Kidney (tissue), 14 donors: ENCODE data around the gene PCDHA4. TPM values are rescaled to one million over a fixed set of nuclear protein-coding genes. Genes with fewer than 3 reads are reported as not detected.
A peak's percentile ranks its signal among the peaks of the same experiment; 100 is the strongest.
"Not testable (repeated sequence)": the region's sequence is repeated elsewhere in the genome, so short reads cannot be mapped to it uniquely, and the experiment has no call there.

ENCODE experiments used
- DNase-seq, 5 donors: peaks; one replicate each; pipeline ENCODE4 v3.0.0-alpha.2; 2013 to 2020
- FAIRE-seq: peaks from 2 replicates; lab custom pipeline; 2012; peaks lifted over from hg19 to GRCh38; lab: Jason Lieb, UNC
- H3K27ac ChIP-seq, 2 donors: one replicate each; pipeline ENCODE4 v1.7.0; 2013; ENCODE audit warnings: low read depth in 2 of 2, low read length in 2 of 2, inconsistent platforms in 1 of 2
- H3K27me3 ChIP-seq: one replicate; pipeline ENCODE4 v1.7.1; 2013; ENCODE audit warnings: low read length, inconsistent platforms; ENCODE audit not compliant: control insufficient read depth, insufficient read depth
- H3K36me3 ChIP-seq, 3 donors: one replicate each; pipeline versions ENCODE4 v1.7.0 to v1.7.1; 2013; ENCODE audit warnings: low read length in 3 of 3, control low read depth in 1 of 3, inconsistent platforms in 1 of 3; ENCODE audit not compliant: insufficient read depth in 3 of 3, control insufficient read depth in 2 of 3
- H3K4me1 ChIP-seq, 3 donors: one replicate each; pipeline versions ENCODE4 v1.7.0 to v1.7.1; 2013; ENCODE audit warnings: low read length in 3 of 3, inconsistent platforms in 1 of 3, low read depth in 1 of 3; ENCODE audit not compliant: control insufficient read depth in 2 of 3, insufficient read depth in 2 of 3
- H3K4me3 ChIP-seq, 3 donors: one replicate each; pipeline versions ENCODE4 v1.7.0 to v1.8.1; 2013; ENCODE audit warnings: low read length in 3 of 3, control low read depth in 1 of 3, inconsistent platforms in 1 of 3
- H3K9ac ChIP-seq, 3 donors: one replicate each; pipeline versions ENCODE4 v1.7.0 to v1.7.1; 2013; ENCODE audit warnings: low read length in 3 of 3, control low read depth in 1 of 3, inconsistent platforms in 1 of 3
- H3K9me3 ChIP-seq, 3 donors: one replicate each; pipeline versions ENCODE4 v1.7.0 to v1.7.1; 2013; ENCODE audit warnings: low read length in 3 of 3, control low read depth in 1 of 3, inconsistent platforms in 1 of 3; ENCODE audit not compliant: control insufficient read depth in 2 of 3, insufficient read depth in 1 of 3
- intact Hi-C: fragments of 100-400 bp; cut with DNase I; formaldehyde crosslinking; loops from one replicate; pipeline ENCODE4 v1.11.1; 2022
- polyA plus RNA-seq: library from polyadenylated mRNA; stranded (reverse); fragments of 350-450 nt; fragmentation: Illumina TruSeq; extraction: RNeasy Lipid Tissue Mini Kit (QIAGEN cat#74804); gene quantifications from one replicate; pipeline ENCODE4 v1.2.3, GENCODE V29; 2014; ENCODE audit warnings: low read depth, low replicate concordance; ENCODE audit not compliant: insufficient read depth
- total RNA-seq: library from RNA; stranded (reverse); fragmentation: NEBNext Ultra II Directional; extraction: Animal tissue kit (Norgen Biotek cat#: 25700); gene quantifications from one replicate; pipeline ENCODE4 v1.2.1, GENCODE V29; 2021
- TF ChIP-seq, protein P1 (sequence below): IDR thresholded peaks from 3 replicates; pipeline ENCODE4 v1.5.1; 2012; ENCODE audit warnings: mild to moderate bottlenecking, moderate library complexity, borderline replicate concordance; ENCODE audit not compliant: insufficient read depth; ENCODE audit errors: extremely low read depth
- donor health status: control.
- donor health status: control.
- donor health status: control.
- donor health status: control.
- donor health status: control.
- donor health status: DM: yes; HTN: yes; CAD: no.
- donor health status: Normal renal cell carcinoma (clear cell type).

PCDHA4 gene
- total and polyA plus RNA-seq, 2 donors from 2014 or later = 1.1 to 4.1 TPM

- TF ChIP-seq, protein P1, sequence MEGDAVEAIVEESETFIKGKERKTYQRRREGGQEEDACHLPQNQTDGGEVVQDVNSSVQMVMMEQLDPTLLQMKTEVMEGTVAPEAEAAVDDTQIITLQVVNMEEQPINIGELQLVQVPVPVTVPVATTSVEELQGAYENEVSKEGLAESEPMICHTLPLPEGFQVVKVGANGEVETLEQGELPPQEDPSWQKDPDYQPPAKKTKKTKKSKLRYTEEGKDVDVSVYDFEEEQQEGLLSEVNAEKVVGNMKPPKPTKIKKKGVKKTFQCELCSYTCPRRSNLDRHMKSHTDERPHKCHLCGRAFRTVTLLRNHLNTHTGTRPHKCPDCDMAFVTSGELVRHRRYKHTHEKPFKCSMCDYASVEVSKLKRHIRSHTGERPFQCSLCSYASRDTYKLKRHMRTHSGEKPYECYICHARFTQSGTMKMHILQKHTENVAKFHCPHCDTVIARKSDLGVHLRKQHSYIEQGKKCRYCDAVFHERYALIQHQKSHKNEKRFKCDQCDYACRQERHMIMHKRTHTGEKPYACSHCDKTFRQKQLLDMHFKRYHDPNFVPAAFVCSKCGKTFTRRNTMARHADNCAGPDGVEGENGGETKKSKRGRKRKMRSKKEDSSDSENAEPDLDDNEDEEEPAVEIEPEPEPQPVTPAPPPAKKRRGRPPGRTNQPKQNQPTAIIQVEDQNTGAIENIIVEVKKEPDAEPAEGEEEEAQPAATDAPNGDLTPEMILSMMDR = no peak
- Histone ChIP-seq H3K36me3 (no peaks in the 10 kb centered on the region), H3K9ac (no peak overlapping the region), H3K27me3 (no peaks in the 10 kb centered on the region), H3K9me3 (peaks cover 0 to 38% (median 8%) of the 10 kb centered on the region in 3 donors), H3K4me1 (no peaks in the 10 kb centered on the region), H3K27ac (no peak overlapping the region), H3K4me3 (no peak overlapping the region)
- no peak for DNase-seq
- intact Hi-C loops = no loop called here
- FAIRE-seq = no peak
Observed at GRCh38 chr5:140780512-140780911, 26.4 kb upstream of the PCDHA4 start.

GRCh38 chr5:140785905-140786686 lies 20.8 kb upstream of the PCDHA4 start, which contains the start of gene PCDHA1:
TSS of gene PCDHA1 (plus strand) at chr5:140786140.
- Histone ChIP-seq H3K4me3 (no peak within 1 kb of the TSS), H3K27me3 (no peaks in the 10 kb centered on the region), H3K4me1 (no peaks in the 10 kb centered on the region), H3K27ac (no peak within 1 kb of the TSS), H3K36me3 (no peaks in the 10 kb centered on the region), H3K9ac (no peak within 1 kb of the TSS), H3K9me3 (peaks cover 0 to 52% (median 27%) of the 10 kb centered on the region in 3 donors)
- no peak for FAIRE-seq
- no peak for DNase-seq
- TF ChIP-seq, protein P1 = no peak
- intact Hi-C loops = no loop called here

DNA sequence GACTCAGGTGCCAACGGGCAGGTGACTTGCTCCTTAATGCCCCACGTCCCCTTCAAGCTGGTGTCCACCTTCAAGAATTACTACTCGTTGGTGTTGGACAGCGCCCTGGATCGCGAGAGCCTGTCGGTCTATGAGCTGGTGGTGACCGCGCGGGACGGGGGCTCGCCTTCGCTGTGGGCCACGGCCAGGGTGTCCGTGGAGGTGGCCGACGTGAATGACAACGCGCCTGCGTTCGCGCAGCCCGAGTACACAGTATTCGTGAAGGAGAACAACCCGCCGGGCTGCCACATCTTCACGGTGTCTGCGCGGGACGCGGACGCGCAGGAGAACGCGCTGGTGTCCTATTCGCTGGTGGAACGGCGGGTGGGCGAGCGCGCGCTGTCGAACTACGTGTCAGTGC lies 19.4 kb upstream of the PCDHA4 start:
- DNase-seq = peak in 1 of 5 donors; percentile 65
- intact Hi-C loops = not testable (repeated sequence)
- peaks cover 0 to 47% (median 27%) of the 10 kb centered on the region in 3 donors for H3K9me3 ChIP-seq

GRCh38 chr5:140787849-140788504 lies 18.9 kb upstream of the PCDHA4 start:
- H3K27ac ChIP-seq, H3K36me3 ChIP-seq, H3K4me3 ChIP-seq, H3K4me1 ChIP-seq, intact Hi-C loops, DNase-seq, H3K27me3 ChIP-seq, FAIRE-seq, H3K9ac ChIP-seq: not testable (repeated sequence)
- H3K9me3 ChIP-seq = peaks cover 0 to 43% (median 23%) of the 10 kb centered on the region in 3 donors

More for the DNA sequence above, 19.4 kb upstream of the PCDHA4 start:
- not testable (repeated sequence) for FAIRE-seq, H3K4me3 ChIP-seq, H3K27me3 ChIP-seq, H3K9ac ChIP-seq, H3K27ac ChIP-seq, H3K36me3 ChIP-seq, H3K4me1 ChIP-seq
